Measurements from ENCODE around the gene UBE4A.
"Not testable (repeated sequence)": the region's sequence is repeated elsewhere in the genome, so short reads cannot be mapped to it uniquely, and the experiment has no call there.

UBE4A gene

DNA sequence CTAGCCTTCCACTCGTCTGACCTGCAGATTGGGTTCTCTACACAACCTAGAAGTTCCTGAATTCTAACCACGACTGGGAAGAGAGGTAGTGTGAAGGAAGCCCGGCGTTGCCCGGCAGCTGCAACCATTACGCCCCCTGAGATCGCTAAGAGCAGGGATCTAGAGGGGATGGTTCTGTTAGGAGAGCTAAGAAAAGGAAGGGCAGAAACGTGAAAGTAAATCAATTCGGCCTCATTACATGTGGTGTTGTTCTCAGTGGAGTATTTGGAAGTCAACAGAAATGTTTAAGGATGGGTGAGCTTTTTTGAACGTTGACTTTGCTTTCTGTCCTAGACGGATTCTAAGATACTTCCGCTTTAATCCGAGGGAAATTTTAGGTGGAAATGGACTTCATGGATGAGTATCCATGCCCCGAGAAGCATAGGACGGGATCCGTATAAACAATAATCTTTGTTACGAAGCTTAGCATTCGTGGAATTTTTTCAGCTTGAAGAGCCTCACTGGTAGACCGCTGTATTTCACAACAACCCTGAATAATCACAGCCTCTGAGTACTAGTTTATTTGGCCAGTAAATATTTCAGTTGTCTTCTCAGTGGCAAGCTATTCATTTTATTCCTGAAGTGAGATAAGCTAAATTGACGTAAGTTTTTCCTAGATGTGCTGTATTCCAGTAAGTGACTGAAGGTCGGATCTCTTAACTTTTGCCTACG, 42.6 kb downstream of the UBE4A start:
- no peak for DNase-seq

DNA sequence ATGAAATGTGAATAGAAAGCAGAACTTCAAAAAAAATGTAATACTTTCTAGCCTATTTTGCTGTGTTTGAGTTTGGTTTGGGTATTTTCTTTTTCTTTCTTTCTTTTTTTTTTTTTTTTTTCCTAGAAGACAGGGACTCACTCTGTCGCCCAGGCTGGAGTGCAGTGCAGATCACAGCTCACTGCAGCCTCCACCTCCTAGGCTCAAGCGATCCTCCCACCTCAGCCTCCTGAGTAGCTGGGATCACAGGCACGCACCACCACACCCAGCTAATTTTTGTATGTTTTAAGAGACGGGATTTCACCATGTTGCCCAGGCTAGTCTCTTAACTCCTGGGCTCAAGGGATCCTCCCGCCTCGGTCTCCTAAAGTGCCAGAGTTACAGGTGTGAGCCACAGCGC, 43.2 kb downstream of the UBE4A start:
- DNase-seq = not testable (repeated sequence)

DNA sequence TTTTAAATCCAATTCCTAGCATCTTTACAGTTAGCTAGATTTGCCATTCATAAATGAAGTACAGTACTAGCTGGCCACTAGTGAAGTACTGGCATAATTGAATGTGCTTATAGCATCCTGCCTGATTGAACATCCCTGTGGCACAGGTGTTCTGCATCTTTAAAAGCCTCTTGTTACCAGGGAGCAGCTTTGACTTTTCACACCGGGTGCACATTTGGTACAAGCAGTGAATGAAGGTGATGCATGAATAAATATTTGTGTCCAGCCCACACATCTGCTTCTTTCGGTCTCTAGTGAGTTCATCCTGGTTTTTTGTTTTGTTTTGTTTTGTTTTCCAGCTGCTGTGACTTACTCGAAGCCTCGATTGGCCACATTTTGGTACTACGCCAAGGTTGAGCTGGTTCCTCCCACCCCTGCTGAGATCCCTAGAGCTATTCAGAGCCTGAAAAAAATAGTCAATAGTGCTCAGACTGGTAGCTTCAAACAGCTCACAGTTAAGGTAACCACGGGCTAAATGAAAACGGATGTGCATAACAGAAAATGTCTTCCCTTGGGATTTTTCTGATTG, 47.3 kb downstream of the UBE4A start:
- DNase-seq = no peak

DNA sequence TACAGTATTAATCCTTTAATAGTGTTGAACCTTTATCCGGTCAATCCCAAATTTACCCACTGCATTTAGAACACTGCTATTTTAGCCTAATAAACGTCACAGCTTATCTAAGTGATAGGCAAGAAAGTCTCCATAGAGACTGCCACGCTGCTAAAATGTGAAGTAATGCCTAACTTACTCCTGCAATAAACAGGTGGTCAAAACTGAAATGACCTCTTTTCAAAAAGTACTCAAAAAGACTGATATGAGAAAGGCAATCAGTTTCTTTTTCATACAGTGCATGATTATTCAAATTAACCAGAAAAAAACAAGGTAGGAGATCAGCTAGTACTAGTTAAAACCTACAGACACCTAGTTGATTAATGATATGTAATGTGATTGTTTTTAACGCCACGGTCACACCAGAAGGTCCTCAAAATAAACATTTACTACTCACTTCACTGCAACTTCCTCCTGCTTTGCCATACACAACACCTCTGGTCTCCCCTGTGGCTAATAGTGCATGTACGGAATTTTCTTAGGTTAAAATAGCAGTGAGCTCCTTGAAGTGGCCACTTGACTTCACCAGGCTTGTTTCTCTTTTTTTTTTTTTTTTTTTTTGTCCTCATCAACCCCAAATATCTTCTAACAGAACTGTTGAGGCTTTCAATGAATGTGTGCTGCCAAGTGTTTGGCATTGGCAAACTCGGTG, 50.8 kb downstream of the UBE4A start:
- no peak for DNase-seq

DNA sequence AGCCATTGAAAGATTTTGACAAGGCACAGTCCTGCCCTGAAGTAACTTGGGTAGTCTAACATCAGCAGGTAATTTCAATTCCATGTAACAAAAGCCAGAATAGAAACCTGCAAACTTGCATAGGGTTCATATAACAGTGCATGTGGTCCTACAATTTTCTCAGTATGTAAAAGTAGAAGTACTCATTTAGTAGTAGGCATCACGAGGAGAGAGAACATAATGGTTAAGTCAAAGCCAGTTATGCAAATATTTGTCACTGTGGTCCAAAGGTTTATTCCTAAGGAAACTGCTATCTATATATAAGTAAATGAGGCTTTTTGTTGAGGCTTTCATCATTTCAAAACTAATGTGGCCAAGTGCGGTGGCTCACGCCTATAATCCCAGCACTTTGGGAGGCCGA, 52.1 kb downstream of the UBE4A start:
- DNase-seq = no peak

DNA sequence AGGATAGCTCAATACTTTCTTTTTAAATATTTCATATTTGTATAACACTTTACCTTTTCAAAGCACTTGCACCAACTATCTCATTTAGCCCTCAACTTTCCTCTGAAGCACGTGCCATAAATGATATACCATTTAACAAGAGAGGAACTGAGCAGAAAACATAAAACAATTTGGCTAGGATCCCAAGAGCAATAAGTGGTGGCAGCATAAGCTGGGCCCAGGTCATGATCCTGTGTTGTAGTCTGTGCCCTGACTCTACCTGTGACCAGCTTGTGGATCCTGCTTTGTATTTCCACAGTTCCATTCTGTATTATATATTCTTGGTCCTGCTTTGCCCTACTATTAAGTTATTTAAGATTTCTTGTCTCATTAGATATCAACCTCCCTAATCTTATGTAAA, 53.5 kb downstream of the UBE4A start:
- no peak for DNase-seq

DNA sequence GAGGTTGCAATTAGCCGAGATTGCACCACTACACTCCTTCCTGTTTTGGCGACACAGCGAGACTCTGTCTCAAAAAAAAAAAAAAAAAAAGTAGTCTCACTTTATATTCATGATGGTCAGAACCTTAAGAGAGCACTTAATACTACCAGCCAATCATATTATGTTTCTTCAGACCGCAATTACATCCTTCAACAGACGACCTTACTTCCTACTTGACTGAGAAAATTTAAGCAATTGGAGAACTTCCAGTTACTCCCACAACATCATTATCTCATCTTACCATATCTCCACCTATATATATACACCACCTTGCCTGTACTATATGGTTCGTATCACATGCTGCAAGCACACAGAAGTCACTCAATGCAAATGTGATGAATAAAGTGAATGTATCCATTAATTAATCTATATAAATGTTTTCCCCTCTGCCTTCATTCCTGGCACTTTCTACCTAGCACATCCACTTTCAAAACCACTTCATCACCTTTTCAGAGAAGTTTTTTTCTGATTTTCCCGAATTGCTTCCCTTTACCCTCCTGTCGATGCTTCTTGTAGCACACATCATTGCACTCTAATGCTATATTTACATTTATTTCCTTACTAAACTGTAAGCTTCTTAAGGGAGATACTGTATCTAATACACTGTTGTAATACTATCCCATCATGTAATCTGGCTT, 55.8 kb downstream of the UBE4A start:
- no peak for DNase-seq

DNA sequence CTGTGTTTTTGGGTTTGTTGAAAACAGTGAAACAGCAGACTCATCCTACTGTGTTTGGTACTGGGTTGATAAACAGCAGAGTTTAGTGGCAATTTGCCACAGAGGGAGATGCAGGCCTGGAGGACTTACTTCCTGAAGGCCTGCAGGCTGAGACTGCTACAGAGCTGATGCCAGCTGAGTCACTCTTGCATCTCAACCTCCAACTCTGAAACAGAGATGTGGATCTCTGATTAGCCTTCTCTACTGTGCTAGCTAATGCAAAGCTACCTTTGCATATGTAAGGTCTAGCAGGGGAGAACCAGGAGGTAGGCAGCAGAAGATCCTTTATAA, 56.3 kb downstream of the UBE4A start:
- DNase-seq = peak; percentile 20

DNA sequence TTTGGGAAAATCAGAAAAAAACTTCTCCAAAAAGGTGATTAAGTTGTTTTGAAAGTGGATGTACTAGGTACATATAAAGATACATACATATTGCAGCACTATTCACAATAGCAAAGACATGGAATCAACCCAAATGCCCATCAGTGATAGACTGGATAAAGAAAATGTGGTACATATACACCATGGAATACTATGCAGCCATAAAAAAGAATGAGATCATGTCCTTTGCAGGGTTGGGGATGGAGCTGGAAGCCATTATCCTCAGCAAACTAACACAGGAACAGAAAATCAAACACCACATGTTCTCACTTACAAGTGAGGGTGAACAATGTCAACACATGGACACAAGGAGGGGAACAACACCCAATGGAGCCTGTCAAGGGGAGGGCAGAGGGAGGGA, 57.5 kb downstream of the UBE4A start:
- not testable (repeated sequence) for DNase-seq

DNA sequence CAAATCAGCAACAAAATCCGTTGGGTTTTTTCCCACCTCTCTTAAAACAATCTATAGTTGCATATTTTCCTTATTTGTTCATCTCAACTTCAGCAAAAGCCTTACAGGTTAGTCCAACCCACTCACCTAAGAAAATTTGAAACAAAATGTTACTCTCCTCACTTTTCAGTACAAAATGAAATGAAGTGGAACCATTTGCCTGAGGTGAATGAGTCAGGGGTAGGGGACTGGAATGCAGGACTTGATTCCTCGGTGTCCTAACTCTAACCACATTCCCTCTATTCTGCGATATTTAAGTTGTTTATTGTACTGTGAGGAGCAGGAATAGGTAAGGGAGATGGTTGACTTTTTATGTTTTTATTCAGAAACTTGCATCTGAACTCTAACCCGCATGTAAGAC, 58.4 kb downstream of the UBE4A start:
- DNase-seq = no peak

DNA sequence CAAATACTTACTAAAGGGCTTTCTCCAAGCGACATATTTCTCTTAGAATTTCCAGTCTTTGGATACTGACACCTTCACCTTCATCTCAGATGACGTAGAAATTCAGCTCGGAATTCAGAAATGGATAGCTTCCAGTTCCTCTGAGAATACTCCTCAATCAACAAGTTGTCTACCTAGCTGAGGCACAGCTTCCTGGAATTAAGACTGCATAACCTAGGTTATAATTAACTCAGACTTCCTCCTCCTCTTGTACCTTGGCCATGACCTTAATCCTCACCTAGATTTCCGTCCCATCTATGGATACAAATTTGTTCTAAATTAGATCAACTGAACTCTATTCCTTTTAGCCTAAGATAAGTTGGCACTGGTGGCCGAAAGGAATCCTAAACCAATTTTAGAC, 59.4 kb downstream of the UBE4A start:
- no peak for DNase-seq

DNA sequence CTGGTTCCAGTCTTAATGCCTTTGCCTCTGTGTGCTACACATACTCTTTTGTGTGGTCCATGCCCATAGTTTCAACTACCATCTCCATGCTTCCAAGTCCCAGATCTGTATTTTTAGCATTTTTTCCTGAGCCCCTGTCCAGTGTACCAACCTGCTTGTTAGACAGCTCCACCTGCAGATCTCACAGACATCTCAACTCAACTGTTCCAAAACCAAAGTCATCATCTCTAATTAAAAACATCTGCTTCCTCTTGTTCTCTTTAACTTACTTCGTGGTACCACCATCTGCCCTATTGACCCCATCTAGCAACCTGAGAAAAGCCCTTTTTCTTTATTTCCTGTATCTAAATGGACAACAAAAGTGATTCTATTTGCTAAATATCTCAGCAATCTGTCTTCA, 68.3 kb downstream of the UBE4A start:
- DNase-seq = no peak

DNA sequence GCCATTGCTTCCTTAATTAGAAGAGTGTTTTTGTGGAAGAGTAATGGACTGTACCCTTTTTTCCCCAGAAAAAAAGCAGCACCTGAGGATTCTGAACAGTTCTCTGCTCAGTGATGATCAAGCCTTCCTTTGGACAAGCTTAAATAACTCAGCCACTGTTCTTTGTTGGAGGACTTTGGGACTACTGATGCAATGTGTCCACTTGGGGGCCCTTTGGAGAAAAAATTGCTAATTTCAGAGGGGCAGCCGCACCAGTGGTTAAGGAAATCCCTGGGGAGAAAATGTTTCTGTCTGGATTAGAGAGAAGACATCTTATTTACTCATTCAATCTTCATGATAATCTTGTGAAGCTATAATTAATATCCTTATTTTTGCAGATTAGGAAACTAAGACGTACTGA, 71.6 kb downstream of the UBE4A start:
- DNase-seq = no peak

DNA sequence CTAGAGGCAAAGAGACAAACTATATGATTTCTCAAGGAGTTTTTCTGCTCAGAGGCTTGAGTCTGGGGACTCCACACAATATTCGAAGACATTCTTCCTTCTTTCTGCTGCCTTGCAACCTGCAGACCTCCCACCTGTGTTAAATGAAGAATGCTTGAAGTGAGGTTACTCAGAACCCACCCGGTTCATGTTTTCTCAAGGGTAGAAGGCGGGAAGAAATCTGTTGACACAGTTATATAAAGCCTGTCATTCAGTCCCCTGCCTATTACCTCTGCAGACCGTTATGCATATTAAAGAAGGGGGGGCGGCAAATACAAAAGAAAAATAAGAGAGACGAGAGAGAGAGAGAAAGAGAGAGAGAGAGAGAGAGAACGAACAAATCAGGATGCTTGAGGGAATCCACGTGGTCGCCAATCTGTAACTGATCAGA, 74.7 kb downstream of the UBE4A start:
- no peak for DNase-seq

DNA sequence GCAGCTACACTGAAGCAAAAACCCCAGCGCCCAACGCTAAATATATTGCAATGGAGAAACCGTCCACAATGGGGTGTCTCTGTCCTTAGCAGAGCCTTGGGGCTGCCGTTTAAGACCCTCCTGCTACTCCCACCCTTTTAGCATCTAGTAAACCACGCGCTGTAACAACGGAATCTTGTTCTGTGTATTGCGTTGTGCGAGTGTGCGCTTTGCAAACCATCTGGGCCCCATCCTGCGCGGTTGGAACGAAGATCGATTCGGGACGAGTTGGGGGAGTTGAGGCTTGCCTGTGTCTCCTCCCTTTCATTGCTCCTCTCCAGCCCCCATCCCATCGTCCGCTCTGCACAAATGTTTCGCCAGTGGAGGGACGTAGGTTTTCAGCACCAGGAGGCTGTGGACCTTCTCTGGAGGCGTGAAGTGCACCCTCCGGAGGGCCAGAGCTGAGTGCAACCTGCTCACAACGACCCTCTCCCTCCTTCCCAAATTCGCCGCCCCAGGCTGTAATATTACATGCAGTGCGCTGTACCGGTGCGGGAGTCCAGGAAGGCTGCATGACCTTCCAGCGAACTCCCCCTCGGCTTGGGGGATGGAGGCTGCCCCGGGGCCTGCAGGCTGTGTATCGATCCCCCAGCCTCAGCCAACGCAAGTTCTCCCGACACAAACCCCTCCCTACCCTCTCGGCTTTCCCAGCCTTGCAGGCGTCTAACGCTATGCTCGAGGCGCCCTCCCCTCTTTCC, 75.3 kb downstream of the UBE4A start:
- peak; percentile 64 for DNase-seq

DNA sequence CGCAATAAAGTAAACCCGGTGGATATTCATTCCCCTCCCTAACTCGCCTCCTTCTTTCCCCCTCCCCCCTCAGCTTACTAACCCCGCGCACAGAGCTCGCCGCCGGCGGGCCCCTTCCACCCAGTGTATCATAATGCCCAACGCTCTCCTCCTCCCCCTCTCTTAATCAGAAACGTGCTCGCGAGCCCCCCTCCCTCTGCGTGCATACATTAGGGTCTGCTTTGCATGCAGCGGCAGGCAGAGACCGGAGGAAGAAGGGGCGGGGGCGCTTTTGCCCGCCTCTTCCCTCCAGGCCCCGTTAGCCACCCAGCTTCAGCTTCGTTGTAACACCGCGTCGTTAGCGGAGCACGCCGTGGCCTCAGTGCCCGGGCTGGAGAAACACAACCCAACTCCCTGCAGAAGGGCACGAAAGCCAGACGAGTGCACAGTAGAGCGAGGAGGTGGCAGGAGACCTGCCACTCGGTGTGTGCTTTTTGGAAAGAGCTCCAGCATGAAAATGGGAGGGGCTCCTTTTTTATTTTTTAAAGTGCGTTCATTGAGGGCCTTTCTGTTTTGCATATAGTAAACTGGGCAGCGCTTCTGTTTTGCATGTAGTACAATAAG, 76.0 kb downstream of the UBE4A start:
- peak; percentile 77 for DNase-seq

DNA sequence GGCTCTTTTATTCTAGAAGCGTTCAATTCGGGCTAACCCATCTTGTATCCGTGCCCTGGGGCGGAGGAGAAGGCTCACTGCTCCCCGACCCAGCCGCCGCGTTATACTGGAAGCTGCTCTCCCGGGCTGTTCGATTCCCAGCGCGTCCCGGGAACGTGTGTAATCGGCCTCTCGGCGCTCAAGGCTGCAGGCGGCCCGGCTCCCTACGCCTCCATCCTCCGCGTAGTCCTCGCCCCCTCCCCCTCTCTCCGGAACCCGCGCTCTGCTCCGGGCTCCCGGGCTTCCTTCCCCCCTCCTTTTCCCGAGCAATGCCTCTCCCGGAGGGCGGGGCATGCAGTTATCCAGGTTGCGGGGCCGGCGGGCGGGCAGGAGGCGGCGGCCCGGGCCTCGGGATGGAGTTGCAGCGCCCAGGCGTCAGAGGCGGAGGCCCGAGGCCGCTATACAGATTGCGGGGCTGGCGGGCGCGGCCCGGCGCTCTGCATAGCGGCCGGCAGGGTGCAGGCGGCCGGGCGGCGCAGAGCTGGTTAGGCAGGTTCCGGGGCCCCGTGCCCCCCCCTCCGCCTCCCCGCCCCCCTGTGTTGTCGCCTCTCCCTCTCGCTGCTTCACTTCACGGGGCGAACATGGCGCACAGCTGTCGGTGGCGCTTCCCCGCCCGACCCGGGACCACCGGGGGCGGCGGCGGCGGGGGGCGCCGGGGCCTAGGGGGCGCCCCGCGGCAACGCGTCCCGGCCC, 76.7 kb downstream of the UBE4A start, which contains the start of gene KMT2A:
KMT2A (plus strand) TSS at position 600 of the 732 bp plus-strand sequence; CDS start at position 621, 21 bp downstream.
- peak; percentile 97 for DNase-seq

DNA sequence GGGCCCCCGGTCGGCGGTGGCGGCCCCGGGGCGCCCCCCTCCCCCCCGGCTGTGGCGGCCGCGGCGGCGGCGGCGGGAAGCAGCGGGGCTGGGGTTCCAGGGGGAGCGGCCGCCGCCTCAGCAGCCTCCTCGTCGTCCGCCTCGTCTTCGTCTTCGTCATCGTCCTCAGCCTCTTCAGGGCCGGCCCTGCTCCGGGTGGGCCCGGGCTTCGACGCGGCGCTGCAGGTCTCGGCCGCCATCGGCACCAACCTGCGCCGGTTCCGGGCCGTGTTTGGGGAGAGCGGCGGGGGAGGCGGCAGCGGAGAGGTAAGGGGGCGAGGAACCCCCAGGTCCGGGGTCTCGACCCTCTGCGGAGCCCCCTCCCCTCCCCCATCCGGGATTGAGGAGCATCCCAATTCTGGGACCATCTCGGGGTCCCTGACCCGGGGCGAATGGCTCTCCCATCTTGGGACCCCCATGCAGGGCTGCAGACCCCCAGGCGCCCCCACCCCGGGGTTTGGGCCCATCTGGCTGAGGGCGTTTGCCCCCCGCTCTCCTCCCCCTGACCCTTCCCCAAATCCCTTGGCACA, 77.3 kb downstream of the UBE4A start:
- DNase-seq = peak; percentile 55

DNA sequence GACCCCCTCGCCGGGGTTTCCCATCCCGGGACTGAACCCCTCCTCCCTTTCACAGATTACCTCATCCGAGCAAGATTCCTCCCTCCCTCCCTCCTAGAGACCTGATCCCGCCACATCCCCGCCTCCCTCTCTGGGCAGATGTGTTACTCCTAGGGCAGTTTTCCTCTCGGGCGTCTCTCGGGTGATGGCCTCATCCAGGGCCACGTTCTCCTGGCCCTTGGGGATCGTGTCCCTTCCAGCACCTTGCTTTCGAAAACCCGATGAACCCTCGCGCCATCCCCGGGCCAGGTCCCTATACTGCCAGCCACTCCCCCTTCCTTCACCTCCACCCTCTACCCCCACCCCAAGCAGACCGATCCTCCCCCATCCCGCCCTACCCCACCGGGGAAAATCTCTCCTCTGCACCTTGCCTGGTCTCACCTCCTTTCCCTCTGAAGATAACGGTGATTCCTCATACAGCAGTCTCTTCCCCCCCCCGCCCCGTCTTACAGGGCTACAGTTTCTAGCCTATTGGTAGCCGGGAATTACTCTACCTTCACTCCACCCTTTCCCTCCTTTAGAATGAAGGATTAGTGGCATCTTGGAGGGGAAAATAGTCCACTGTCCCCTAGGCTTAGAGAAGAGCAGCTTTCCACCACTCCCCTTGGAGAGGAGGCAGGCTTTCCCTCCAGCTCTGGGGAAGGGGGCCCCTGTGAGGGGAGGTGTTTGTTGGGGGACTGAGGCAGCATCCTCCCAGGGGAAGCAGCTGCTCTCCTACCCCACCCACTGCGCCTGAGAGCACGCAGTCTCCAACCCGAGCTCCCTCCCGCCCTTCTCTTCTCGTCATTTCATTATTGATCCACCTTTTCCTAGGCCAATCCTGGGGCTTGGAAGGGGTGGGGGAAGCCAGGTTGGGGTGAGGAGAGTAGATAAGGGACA, 78.1 kb downstream of the UBE4A start:
- DNase-seq = peak; percentile 67

DNA sequence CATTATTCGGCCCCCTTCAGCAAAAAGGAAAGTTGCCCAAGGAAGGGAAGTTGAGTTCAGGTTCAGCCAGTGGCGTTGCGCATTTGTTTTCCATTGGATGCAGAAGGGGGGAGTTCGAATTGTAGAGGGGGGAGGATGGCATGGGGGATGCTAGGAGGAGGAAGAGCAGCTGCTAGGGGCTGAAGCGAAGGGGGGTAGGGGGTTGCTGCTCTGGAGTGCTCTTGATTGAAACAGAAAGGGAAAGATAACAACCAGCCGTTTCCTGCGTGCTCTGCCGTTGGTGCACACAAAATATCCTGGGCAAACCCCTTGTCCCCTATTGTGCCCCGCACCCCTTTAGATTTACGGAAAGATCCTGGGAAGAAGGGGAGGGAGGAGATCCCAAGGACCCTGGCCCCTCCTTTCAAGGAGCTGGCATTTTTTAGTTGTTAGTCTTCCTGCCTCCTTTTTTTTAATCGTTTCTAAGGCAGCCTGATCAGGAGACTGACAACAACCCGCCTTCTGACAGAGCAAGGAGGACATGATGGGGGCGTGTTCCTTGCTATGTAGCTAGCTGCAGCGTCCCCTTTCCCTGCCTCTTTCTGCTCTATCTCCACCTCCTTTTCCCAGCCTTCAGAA, 79.0 kb downstream of the UBE4A start:
- peak; percentile 60 for DNase-seq

All from stimulated activated CD4-positive, alpha-beta T cell treated with anti-CD3 and anti-CD28 coated beads, Interleukin-15, amount 100 ng/mL, for 24 hours (primary cell).